SHP77 treated with DMSO at 0.1 percent for 48 hours (cell line): ENCODE measurements around the gene HOXC10.

Experiments
- DNase-seq: peaks from one replicate; lab custom pipeline; 2025; lab: John Stamatoyannopoulos, UW

Gene HOXC10

GRCh38 chr12:54004063-54004840 is 19.3 kb downstream of the HOXC10 start:
- DNase-seq = no peak

GRCh38 chr12:54004841-54005530 is 20.0 kb downstream of the HOXC10 start:
- peak; percentile 28 for DNase-seq

- no peak for DNase-seq
Observed at GRCh38 chr12:54005531-54005852, 20.5 kb downstream of the HOXC10 start.

GRCh38 chr12:54005853-54006558 is 21.1 kb downstream of the HOXC10 start:
- peak; percentile 53 for DNase-seq

GRCh38 chr12:54006559-54007220 is 21.7 kb downstream of the HOXC10 start:
- DNase-seq = no peak

- no peak for DNase-seq
Observed at GRCh38 chr12:54007538-54008259, 22.8 kb downstream of the HOXC10 start.

- DNase-seq = no peak
Observed at GRCh38 chr12:54008260-54008552, 23.3 kb downstream of the HOXC10 start.

- DNase-seq = no peak
Observed at GRCh38 chr12:54009171-54010052, 24.5 kb downstream of the HOXC10 start.

GRCh38 chr12:54010053-54010971 is 25.4 kb downstream of the HOXC10 start:
- DNase-seq = no peak

- DNase-seq = no peak
Observed at GRCh38 chr12:54010972-54011664, 26.2 kb downstream of the HOXC10 start.

- DNase-seq = no peak
Observed at GRCh38 chr12:54011665-54012532, 27.0 kb downstream of the HOXC10 start.

- DNase-seq = no peak
Observed at GRCh38 chr12:54012631-54013409, 27.9 kb downstream of the HOXC10 start.

GRCh38 chr12:54014377-54015017 is 29.6 kb downstream of the HOXC10 start:
- no peak for DNase-seq

- no peak for DNase-seq
Observed at GRCh38 chr12:54015018-54015931, 30.3 kb downstream of the HOXC10 start.

GRCh38 chr12:54016051-54016450 is 31.1 kb downstream of the HOXC10 start:
- no peak for DNase-seq

- peak; percentile 17 for DNase-seq
Observed at GRCh38 chr12:54016478-54016964, 31.6 kb downstream of the HOXC10 start.
